H1 (cell line): ENCODE data around the gene LHFPL3. TPM values are rescaled to one million over a fixed set of nuclear protein-coding genes. Genes with fewer than 3 reads are reported as not detected.

Experiments used
- polyA plus RNA-seq, 7 experiments: library from polyadenylated mRNA; depleted of rRNA in 3 of 7; stranded (reverse) in 5 of 7; unstranded in 2 of 7; fragments of >200 nt in 5 of 7; fragments of 200-250 nt in 2 of 7; gene quantifications; 1 replicate in 5 of 7; 2 replicates in 1 of 7; 4 replicates in 1 of 7; pipeline versions ENCODE4 v1.2.1 to v1.2.3, GENCODE V29; 2011 to 2013; ENCODE audit warnings: missing spikeins in 2 of 7, mixed read lengths in 2 of 7
- total RNA-seq: library from RNA; stranded (reverse); fragmentation: NEBNext Ultra II Directional; extraction: Animal tissue kit (Norgen Biotek cat#: 25700); gene quantifications from 2 replicates; pipeline ENCODE4 v1.2.1, GENCODE V29; 2021
- TF ChIP-seq, protein P1 (sequence below): fragments of 300-600 bp; sonication (generic); IDR thresholded peaks from 2 replicates; pipeline ENCODE4 v1.7.1; 2012; ENCODE audit warnings: low read length, moderate library complexity, mild to moderate bottlenecking, inconsistent platforms; ENCODE audit not compliant: insufficient replicate concordance

The LHFPL3 gene
- total and polyA plus RNA-seq, 2 of the 8 experiments (the other 6 are each of a cell fraction or from before 2014, with no cell fraction given), result 0.24 to 0.50 TPM

DNA sequence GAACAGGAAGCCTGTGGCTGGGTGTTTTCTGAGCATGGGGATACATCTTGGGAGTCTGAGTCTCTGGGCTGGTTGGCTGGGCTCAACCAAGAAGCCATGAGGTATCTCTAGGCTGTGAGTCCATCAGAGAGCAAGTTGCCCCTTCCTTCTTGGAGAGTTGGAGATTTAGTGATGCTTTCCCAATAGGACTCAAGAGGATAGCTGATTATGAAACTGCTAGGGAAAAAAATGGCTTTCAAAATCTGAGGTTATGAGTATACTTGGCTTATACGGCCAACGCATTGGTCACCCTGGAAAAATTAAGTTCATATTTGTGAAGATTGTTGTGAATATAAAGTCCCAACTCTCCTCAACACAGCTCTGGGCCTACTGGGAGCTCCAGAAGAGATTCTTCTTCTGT is 522.9 kb downstream of the LHFPL3 start (continued):
- TF ChIP-seq, protein P1, sequence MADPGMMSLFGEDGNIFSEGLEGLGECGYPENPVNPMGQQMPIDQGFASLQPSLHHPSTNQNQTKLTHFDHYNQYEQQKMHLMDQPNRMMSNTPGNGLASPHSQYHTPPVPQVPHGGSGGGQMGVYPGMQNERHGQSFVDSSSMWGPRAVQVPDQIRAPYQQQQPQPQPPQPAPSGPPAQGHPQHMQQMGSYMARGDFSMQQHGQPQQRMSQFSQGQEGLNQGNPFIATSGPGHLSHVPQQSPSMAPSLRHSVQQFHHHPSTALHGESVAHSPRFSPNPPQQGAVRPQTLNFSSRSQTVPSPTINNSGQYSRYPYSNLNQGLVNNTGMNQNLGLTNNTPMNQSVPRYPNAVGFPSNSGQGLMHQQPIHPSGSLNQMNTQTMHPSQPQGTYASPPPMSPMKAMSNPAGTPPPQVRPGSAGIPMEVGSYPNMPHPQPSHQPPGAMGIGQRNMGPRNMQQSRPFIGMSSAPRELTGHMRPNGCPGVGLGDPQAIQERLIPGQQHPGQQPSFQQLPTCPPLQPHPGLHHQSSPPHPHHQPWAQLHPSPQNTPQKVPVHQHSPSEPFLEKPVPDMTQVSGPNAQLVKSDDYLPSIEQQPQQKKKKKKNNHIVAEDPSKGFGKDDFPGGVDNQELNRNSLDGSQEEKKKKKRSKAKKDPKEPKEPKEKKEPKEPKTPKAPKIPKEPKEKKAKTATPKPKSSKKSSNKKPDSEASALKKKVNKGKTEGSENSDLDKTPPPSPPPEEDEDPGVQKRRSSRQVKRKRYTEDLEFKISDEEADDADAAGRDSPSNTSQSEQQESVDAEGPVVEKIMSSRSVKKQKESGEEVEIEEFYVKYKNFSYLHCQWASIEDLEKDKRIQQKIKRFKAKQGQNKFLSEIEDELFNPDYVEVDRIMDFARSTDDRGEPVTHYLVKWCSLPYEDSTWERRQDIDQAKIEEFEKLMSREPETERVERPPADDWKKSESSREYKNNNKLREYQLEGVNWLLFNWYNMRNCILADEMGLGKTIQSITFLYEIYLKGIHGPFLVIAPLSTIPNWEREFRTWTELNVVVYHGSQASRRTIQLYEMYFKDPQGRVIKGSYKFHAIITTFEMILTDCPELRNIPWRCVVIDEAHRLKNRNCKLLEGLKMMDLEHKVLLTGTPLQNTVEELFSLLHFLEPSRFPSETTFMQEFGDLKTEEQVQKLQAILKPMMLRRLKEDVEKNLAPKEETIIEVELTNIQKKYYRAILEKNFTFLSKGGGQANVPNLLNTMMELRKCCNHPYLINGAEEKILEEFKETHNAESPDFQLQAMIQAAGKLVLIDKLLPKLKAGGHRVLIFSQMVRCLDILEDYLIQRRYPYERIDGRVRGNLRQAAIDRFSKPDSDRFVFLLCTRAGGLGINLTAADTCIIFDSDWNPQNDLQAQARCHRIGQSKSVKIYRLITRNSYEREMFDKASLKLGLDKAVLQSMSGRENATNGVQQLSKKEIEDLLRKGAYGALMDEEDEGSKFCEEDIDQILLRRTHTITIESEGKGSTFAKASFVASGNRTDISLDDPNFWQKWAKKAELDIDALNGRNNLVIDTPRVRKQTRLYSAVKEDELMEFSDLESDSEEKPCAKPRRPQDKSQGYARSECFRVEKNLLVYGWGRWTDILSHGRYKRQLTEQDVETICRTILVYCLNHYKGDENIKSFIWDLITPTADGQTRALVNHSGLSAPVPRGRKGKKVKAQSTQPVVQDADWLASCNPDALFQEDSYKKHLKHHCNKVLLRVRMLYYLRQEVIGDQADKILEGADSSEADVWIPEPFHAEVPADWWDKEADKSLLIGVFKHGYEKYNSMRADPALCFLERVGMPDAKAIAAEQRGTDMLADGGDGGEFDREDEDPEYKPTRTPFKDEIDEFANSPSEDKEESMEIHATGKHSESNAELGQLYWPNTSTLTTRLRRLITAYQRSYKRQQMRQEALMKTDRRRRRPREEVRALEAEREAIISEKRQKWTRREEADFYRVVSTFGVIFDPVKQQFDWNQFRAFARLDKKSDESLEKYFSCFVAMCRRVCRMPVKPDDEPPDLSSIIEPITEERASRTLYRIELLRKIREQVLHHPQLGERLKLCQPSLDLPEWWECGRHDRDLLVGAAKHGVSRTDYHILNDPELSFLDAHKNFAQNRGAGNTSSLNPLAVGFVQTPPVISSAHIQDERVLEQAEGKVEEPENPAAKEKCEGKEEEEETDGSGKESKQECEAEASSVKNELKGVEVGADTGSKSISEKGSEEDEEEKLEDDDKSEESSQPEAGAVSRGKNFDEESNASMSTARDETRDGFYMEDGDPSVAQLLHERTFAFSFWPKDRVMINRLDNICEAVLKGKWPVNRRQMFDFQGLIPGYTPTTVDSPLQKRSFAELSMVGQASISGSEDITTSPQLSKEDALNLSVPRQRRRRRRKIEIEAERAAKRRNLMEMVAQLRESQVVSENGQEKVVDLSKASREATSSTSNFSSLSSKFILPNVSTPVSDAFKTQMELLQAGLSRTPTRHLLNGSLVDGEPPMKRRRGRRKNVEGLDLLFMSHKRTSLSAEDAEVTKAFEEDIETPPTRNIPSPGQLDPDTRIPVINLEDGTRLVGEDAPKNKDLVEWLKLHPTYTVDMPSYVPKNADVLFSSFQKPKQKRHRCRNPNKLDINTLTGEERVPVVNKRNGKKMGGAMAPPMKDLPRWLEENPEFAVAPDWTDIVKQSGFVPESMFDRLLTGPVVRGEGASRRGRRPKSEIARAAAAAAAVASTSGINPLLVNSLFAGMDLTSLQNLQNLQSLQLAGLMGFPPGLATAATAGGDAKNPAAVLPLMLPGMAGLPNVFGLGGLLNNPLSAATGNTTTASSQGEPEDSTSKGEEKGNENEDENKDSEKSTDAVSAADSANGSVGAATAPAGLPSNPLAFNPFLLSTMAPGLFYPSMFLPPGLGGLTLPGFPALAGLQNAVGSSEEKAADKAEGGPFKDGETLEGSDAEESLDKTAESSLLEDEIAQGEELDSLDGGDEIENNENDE, result no peak
- TF ChIP-seq, all 59 proteins: peak for 0
